Thoracic aorta (tissue), 2 donors: ENCODE measurements around the gene DENND6B. TPM values are rescaled to one million over a fixed set of nuclear protein-coding genes. Genes with fewer than 3 reads are reported as not detected.

Source experiments
- ATAC-seq: fragments of 150-250 bp; one replicate; pipeline ENCODE4 v1.8.0; 2017; ENCODE audit warnings: low read depth; ENCODE audit not compliant: insufficient number of reproducible peaks, low FRiP score
- DNase-seq: peaks from one replicate; pipeline ENCODE4 v3.0.0-alpha.2; 2020; ENCODE audit warnings: low spot score
- H3K27ac ChIP-seq, 2 donors: fragments of 200-600 bp; sonication (generic); 1 replicate in 1 of 2; 2 replicates in 1 of 2; pipeline ENCODE4 v1.5.1; 2016; ENCODE audit warnings: mild to moderate bottlenecking in 2 of 2, moderate library complexity in 2 of 2
- H3K27me3 ChIP-seq: fragments of 200-600 bp; sonication (generic); replicated peaks from 2 replicates; pipeline ENCODE4 v1.6.0; 2016; ENCODE audit warnings: mild to moderate bottlenecking; ENCODE audit not compliant: insufficient read depth
- H3K36me3 ChIP-seq: fragments of 200-600 bp; sonication (generic); one replicate; pipeline ENCODE4 v1.5.1; 2016
- H3K4me1 ChIP-seq, 2 donors: fragments of 200-600 bp; sonication (generic); 1 replicate in 1 of 2; 2 replicates in 1 of 2; pipeline versions ENCODE4 v1.5.1 to v1.6.0; 2016; ENCODE audit warnings: low read depth in 2 of 2, mild to moderate bottlenecking in 1 of 2; ENCODE audit not compliant: control insufficient read depth in 1 of 2
- H3K4me3 ChIP-seq: fragments of 200-600 bp; sonication (generic); 2 replicates; pipeline ENCODE4 v1.5.1; 2016; ENCODE audit warnings: mild to moderate bottlenecking
- H3K9me3 ChIP-seq: fragments of 200-600 bp; sonication (generic); 2 replicates; pipeline ENCODE4 v1.5.1; 2016
- total RNA-seq, 2 donors: library from RNA; depleted of rRNA; stranded (reverse); fragments of >200 nt; gene quantifications; one replicate each; pipeline versions ENCODE4 v1.1.0 to v1.2.3, GENCODE V29; 2016
- TF ChIP-seq, protein P1 (sequence below): fragments of 200-600 bp; sonication (generic); IDR thresholded peaks from one replicate; pipeline ENCODE4 v1.5.1; 2019; ENCODE audit warnings: antibody characterized with exemption

DENND6B gene
- total RNA-seq, 2 donors from 2014 or later: 4.2 to 6.0 TPM

DNA sequence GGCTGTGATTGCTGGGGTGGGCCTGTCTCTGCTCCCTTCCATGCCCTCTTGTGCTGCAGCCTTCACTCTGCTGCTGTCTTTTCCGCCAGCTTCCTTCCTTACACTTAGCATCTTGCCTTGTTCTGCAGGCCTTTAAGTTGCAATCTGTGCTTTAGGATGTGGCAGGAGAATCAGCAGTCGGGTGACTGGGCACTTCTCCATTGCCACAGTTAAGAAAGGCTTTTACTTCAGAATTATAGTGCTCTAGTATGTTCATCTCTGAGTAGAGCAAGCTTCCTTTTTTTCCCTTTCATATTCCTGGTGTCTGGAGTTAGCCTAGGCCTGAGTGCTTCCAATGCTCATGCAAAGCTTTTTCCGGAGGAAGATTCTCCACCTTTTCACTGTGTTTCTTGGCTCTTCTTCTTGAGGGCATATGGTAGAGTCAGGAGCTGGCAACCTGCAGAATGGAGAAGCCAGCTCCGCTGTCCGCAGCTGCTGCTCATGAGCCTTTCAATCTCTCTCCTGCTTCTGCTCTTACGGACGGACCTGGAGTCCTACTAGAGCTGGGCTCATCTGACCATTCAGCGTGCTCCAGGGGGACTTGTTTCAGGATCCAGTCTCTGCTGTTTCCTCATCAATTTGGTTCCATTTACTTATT is 36.5 kb upstream of the DENND6B start:
- no peak for ATAC-seq

DNA sequence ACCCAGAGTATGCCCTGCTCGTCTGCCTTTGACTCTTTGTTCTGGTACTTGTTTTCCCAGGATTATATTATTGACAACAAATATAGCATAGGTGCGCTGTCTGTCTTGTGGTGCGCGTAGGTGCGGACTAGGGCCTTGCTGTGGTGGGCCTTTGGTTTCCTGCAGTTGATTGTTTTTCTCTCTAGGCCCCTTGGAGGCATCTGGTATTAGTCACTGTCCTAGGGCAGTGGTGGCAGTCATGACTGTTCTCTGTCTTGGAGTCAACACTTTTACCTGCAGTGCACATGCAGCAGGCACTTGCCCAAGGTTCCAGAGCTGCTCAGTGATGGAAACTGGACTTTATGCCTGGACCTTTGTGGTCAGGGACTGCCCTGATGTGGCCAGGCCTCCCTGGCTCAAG is 34.9 kb upstream of the DENND6B start:
- Histone ChIP-seq H3K4me1 (peaks cover 4 to 8% of the 10 kb centered on the region in 2 donors), H3K36me3 (peaks cover 9% of the 10 kb centered on the region), H3K9me3 (no peaks in the 10 kb centered on the region), H3K4me3 (no peak overlapping the region), H3K27ac (no peak overlapping the region), H3K27me3 (no peaks in the 10 kb centered on the region)
- TF ChIP-seq, protein P1, sequence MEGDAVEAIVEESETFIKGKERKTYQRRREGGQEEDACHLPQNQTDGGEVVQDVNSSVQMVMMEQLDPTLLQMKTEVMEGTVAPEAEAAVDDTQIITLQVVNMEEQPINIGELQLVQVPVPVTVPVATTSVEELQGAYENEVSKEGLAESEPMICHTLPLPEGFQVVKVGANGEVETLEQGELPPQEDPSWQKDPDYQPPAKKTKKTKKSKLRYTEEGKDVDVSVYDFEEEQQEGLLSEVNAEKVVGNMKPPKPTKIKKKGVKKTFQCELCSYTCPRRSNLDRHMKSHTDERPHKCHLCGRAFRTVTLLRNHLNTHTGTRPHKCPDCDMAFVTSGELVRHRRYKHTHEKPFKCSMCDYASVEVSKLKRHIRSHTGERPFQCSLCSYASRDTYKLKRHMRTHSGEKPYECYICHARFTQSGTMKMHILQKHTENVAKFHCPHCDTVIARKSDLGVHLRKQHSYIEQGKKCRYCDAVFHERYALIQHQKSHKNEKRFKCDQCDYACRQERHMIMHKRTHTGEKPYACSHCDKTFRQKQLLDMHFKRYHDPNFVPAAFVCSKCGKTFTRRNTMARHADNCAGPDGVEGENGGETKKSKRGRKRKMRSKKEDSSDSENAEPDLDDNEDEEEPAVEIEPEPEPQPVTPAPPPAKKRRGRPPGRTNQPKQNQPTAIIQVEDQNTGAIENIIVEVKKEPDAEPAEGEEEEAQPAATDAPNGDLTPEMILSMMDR: no peak
- DNase-seq (no peak), ATAC-seq (no peak)

More for the DNA sequence above, 36.5 kb upstream of the DENND6B start:
- TF ChIP-seq, protein P1: no peak
- Histone ChIP-seq H3K9me3 (no peaks in the 10 kb centered on the region), H3K27ac (no peak overlapping the region), H3K36me3 (peaks cover 9% of the 10 kb centered on the region), H3K4me3 (no peak overlapping the region), H3K4me1 (peaks cover 4 to 8% of the 10 kb centered on the region in 2 donors), H3K27me3 (no peaks in the 10 kb centered on the region)
- DNase-seq: no peak

DNA sequence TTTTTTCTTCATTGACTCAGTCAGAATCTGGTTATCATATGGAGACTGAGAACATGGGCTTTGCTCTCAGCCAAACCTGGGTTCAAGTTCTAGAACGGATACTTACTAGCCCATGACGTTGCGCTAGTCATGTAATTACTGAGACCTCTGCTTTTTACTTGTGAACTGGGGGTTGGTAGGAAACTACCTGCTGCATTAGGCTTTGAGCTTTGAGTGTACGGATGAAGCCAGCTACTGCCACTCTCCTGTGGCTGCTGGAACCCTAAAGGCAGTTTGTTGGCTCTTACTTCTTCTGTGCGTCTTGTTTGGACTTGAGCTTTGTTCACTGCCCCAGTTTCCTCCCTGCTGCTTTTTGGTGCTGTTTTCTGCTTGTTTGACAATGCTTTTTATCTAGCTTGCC is 34.4 kb upstream of the DENND6B start:
- Histone ChIP-seq H3K4me1 (peaks cover 4 to 6% of the 10 kb centered on the region in 2 donors), H3K4me3 (no peak overlapping the region), H3K9me3 (no peaks in the 10 kb centered on the region), H3K27ac (no peak overlapping the region), H3K36me3 (peaks cover 9% of the 10 kb centered on the region), H3K27me3 (no peaks in the 10 kb centered on the region)
- TF ChIP-seq, protein P1: no peak
- DNase-seq: no peak
- no peak for ATAC-seq

DNA sequence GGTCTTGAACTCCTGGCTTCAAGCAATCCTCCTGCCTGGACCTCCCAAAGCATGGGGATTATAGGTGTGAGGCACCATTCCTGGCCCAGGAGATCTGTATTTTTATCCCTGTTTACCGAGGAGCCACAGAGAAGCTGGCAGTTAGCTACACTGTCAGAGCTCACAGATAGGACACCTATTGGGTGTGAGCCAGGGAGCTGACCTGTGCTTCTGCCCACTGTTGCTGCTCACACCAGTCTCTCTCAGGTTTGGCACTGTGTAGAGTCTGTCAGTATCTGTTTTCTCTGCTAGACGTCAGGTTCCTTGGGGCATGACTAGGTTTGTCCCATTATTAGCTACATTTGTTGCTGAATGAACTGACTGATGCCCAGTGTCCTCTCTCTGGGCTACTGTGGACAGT is 33.8 kb upstream of the DENND6B start:
- DNase-seq (no peak), ATAC-seq (no peak)
- no peaks in the 10 kb centered on the region for H3K27me3 ChIP-seq
- no peak overlapping the region for H3K27ac ChIP-seq
- H3K4me3 ChIP-seq: no peak overlapping the region
- peaks cover 9% of the 10 kb centered on the region for H3K36me3 ChIP-seq
- no peaks in the 10 kb centered on the region for H3K4me1 ChIP-seq
- H3K9me3 ChIP-seq: no peaks in the 10 kb centered on the region
- TF ChIP-seq, protein P1: no peak

DNA sequence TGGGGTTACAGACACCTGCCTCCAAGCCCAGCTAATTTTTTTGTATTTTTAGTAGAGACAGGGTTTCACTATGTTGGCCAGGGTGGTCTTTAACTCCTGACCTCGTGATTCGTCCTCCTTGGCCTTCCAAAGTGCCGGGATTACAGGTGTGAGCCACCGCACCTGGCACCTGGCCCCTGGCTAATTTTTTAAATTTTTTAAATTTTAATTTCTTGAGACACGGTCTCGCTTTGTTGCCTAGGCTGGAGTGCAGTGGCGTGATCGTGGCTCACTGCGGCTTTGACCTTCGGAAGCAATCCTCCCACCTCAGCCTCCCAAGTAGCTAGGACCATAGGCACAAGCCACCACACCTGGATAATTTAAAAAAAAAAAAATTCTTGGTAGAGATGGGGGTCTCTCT is 30.9 kb upstream of the DENND6B start:
- no peaks in the 10 kb centered on the region for H3K27me3 ChIP-seq
- H3K36me3 ChIP-seq: peaks cover 9% of the 10 kb centered on the region
- TF ChIP-seq, protein P1: no peak
- no peak overlapping the region for H3K4me3 ChIP-seq
- DNase-seq: no peak
- no peaks in the 10 kb centered on the region for H3K4me1 ChIP-seq
- no peak overlapping the region for H3K27ac ChIP-seq
- no peaks in the 10 kb centered on the region for H3K9me3 ChIP-seq
- no peak for ATAC-seq
